Measurements from ENCODE around the gene HTR3C.
A peak's percentile ranks its signal among the peaks of the same experiment; 100 is the strongest.
"Not testable (repeated sequence)": the region's sequence is repeated elsewhere in the genome, so short reads cannot be mapped to it uniquely, and the experiment has no call there.

The HTR3C gene, protein sequence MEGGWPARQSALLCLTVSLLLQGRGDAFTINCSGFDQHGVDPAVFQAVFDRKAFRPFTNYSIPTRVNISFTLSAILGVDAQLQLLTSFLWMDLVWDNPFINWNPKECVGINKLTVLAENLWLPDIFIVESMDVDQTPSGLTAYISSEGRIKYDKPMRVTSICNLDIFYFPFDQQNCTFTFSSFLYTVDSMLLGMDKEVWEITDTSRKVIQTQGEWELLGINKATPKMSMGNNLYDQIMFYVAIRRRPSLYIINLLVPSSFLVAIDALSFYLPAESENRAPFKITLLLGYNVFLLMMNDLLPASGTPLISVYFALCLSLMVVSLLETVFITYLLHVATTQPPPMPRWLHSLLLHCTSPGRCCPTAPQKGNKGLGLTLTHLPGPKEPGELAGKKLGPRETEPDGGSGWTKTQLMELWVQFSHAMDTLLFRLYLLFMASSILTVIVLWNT

DNA sequence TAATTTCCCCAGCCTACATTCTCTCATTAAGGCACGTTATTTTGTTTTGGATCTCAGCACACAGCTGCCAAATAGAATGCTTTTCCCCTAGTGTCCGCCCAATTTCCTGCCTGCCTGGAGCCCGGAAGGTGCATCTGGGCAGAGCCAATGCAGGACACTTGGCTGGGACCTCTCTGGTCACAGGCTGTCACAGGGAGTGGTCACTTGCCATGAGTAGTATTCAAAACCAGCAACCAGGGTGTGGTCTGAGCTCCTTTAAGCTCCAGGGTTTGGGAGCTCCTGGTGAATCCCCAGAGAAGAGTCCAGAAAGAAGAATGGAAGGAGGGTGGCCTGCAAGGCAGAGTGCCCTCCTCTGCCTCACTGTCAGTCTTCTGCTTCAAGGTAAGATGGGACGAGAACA, at the start of gene HTR3C:
TSS of gene HTR3C (plus strand) at position 281 of the 400 bp plus-strand sequence. CDS start at position 315, 34 bp downstream.
- no peak within 1 kb of the TSS for H3K27ac Mint-ChIP-seq
- TF ChIP-seq, protein P1, sequence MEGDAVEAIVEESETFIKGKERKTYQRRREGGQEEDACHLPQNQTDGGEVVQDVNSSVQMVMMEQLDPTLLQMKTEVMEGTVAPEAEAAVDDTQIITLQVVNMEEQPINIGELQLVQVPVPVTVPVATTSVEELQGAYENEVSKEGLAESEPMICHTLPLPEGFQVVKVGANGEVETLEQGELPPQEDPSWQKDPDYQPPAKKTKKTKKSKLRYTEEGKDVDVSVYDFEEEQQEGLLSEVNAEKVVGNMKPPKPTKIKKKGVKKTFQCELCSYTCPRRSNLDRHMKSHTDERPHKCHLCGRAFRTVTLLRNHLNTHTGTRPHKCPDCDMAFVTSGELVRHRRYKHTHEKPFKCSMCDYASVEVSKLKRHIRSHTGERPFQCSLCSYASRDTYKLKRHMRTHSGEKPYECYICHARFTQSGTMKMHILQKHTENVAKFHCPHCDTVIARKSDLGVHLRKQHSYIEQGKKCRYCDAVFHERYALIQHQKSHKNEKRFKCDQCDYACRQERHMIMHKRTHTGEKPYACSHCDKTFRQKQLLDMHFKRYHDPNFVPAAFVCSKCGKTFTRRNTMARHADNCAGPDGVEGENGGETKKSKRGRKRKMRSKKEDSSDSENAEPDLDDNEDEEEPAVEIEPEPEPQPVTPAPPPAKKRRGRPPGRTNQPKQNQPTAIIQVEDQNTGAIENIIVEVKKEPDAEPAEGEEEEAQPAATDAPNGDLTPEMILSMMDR (IDR thresholded peaks at IDR 0.05; ENCODE audit: unreplicated experiment in 3 of 3): no peak
- H3K27me3 Mint-ChIP-seq (ENCODE audit: low read depth): peaks cover 9% of the 10 kb centered on the region
- no peaks in the 10 kb centered on the region for H3K4me1 Mint-ChIP-seq
- no peaks in the 10 kb centered on the region for H3K9me3 Mint-ChIP-seq
- no peaks in the 10 kb centered on the region for H3K36me3 Mint-ChIP-seq (ENCODE audit: low read depth)
- H3K4me3 Mint-ChIP-seq: no peak within 1 kb of the TSS

DNA sequence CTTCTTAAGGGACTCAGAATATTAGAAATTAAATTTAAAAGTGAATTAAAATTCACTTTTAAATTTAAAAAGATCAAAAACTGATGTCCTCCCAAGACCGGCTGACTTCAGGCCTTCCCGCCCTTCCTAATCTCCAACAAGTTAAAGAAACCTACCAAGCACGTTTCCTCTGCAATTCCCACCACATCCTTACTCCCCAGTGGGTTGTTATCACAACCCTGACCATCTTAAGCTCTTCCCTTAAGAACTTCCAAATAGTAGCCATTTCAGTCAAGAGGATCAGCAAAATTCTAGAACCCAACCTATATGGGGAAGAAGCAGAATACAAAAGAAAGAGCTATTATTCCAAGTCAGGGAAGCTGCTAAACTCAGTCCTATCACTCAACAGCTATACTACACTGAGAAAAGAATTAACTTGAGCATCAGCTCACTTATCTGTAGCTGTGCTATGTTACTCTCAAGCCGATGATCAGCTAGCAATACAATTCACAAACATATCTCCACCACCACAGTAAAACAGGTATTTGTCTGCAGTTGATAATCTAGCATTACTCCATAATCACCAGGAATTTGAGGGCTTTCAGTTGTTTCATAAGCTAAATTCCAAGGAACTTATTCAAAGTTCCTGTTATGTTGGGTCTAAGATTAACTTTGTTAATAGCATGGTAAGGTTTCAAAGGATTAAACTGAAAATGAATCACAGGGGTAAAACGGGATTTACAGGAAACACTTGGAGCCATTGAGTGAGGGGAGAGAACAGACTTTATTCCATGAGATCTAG, 49.5 kb upstream of the HTR3C start:
- peak overlapping the region in 2 of 3 experiments; percentile 19 to 61 for H3K27ac Mint-ChIP-seq
- H3K4me1 Mint-ChIP-seq: peaks cover 26% of the 10 kb centered on the region
- no peaks in the 10 kb centered on the region for H3K9me3 Mint-ChIP-seq
- H3K36me3 Mint-ChIP-seq (ENCODE audit: low read depth): peaks cover 18% of the 10 kb centered on the region
- H3K4me3 Mint-ChIP-seq: no peak overlapping the region
- TF ChIP-seq, protein P1 (IDR thresholded peaks at IDR 0.05; ENCODE audit: unreplicated experiment in 3 of 3): no peak
- H3K27me3 Mint-ChIP-seq (ENCODE audit: low read depth): no peaks in the 10 kb centered on the region

DNA sequence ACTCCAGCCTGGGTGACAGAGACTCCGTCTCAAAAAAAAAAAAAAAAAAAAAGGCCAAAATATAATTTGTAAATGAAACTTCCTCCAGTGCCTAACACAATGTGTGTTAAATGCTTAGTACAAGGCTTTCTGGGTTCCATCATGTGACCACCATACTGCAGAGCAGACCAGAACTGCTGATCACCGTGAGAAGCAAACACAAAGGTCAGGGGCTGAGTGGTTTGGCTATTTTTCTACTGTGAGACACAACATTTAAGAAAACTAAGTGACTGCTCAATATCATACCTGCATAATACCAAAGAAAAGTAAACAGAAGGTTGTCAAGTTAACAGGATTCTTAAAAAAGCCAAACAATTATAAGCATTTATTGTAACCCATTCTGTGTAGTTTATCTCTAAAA, 48.4 kb upstream of the HTR3C start:
- Mint-ChIP-seq H3K27me3 (ENCODE audit: low read depth) (no peaks in the 10 kb centered on the region), H3K36me3 (ENCODE audit: low read depth) (peaks cover 18% of the 10 kb centered on the region), H3K9me3 (no peaks in the 10 kb centered on the region), H3K4me1 (peaks cover 26% of the 10 kb centered on the region), H3K4me3 (no peak overlapping the region), H3K27ac (no peak overlapping the region)
- TF ChIP-seq, protein P1 (IDR thresholded peaks at IDR 0.05; ENCODE audit: unreplicated experiment in 3 of 3): no peak

DNA sequence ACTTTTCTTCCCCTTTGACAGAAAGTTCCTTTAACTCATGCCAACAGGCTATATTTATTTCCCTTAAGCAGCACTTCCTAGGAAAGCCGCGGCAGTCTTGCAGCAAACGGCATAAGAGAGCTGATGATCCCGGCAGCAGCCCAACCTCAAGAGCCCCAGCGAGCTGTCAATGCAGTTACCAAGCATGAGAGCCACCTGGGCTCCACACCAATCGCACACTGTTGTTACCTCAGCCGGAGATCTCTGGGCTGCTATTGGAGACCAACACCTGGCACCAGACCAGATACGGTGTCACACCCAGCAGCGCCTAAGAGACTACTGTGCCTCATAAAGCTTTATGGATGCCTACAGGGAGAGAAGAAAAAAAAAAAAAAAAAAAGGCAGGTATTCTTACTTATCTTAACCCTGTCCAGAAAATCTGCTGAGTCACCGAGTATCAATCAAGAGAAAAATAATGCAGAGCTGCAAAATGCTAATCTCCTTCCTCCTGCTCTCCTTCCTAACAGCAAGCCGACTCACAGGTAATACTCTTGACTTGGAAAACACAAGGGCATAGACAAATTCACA, 46.8 kb upstream of the HTR3C start:
- Mint-ChIP-seq H3K36me3 (ENCODE audit: low read depth) (peaks cover 25% of the 10 kb centered on the region), H3K27me3 (ENCODE audit: low read depth) (no peaks in the 10 kb centered on the region), H3K4me3 (no peak overlapping the region), H3K27ac (peak overlapping the region; percentile 3 to 20 (median 5)), H3K4me1 (peaks cover 26% of the 10 kb centered on the region), H3K9me3 (no peaks in the 10 kb centered on the region)
- TF ChIP-seq, protein P1 (IDR thresholded peaks at IDR 0.05; ENCODE audit: unreplicated experiment in 3 of 3): no peak

DNA sequence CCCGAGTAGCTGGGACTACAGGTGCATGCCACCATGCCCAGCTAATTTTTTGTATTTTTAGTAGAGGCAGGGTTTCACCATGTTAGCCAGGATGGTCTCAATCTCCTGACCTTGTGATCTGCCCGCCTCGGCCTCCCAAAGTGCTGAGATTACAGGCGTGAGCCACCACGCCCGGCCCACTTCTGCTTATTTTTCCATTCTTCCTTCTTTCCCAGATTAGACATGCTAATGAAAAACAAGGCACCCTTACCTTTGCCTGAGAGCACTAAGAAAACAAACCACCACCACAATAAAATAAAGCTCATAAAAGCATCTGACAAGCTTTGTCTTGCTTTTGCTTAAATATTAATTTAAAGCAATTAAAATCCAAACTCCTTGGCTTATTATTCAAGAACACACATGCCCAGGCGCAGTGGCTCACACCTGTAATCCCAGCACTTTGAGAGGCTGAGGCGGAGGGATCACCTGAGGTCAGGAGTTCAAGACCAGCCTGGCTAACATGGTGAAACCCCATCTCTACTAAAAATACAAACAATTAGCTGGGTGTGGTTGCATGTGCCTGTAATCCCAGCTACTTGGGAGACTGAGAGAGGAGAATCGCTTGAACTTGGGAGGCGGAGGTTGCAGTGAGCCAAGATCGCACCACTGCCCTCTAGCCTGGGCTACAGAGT, 45.6 kb upstream of the HTR3C start:
- H3K4me1 Mint-ChIP-seq: peaks cover 22% of the 10 kb centered on the region
- not testable (repeated sequence) for H3K4me3 Mint-ChIP-seq; H3K27me3 Mint-ChIP-seq (ENCODE audit: low read depth); H3K27ac Mint-ChIP-seq; H3K9me3 Mint-ChIP-seq
- peaks cover 37% of the 10 kb centered on the region for H3K36me3 Mint-ChIP-seq (ENCODE audit: low read depth)

DNA sequence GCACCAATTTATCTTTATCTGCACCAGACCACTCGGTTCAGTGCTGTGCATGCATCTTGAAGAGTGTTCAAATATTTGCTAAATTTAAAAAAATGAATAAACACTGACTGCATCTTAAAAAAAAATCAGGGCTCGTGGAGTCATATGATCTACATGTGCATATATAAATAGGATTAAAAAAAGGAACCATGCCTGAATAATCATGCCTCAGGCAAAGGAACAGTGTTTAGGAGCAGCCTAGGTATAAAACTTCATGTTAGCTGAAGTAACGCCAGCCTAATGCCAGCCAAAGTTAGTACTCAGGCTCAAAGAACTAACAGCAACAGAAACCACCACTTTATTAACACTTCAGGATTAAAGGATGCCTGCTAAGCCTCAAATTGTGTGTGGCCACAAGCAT, 44.7 kb upstream of the HTR3C start:
- Mint-ChIP-seq H3K4me3 (no peak overlapping the region), H3K9me3 (peaks cover 3% of the 10 kb centered on the region), H3K27me3 (ENCODE audit: low read depth) (no peaks in the 10 kb centered on the region), H3K4me1 (peaks cover 19% of the 10 kb centered on the region), H3K27ac (no peak overlapping the region), H3K36me3 (ENCODE audit: low read depth) (peaks cover 45% of the 10 kb centered on the region)
- TF ChIP-seq, protein P1 (IDR thresholded peaks at IDR 0.05; ENCODE audit: unreplicated experiment in 3 of 3): no peak

Measured in nephron (organoid).